SK-N-SH (cell line): Measurements from ENCODE around the gene TRMT44. TPM values are rescaled to one million over a fixed set of nuclear protein-coding genes. Genes with fewer than 3 reads are reported as not detected.

Experiments
- CTCF ChIA-PET: fragments of 300-600, 350-600 bp; formaldehyde crosslinking; extraction: SDS; loops from one replicate; lab custom pipeline; 2021; lab: Yijun Ruan, JAX
- POLR2A ChIA-PET: fragments of 350-600 bp; sonication (Branson Sonifier 250); formaldehyde crosslinking; extraction: SDS; loops from one replicate; lab custom pipeline; 2020; ENCODE audit warnings: antibody characterized with exemption, inconsistent platforms; lab: Yijun Ruan, JAX
- DNase-seq: peaks from one replicate; pipeline ENCODE4 v3.0.0; 2012
- H2AFZ ChIP-seq: fragments of 200-600 bp; sonication (generic); 2 replicates; pipeline ENCODE4 v1.8.1; 2016; ENCODE audit warnings: antibody characterized with exemption, mild to moderate bottlenecking, low read depth
- H3F3A ChIP-seq: fragments of 200-600 bp; sonication (generic); replicated peaks from 2 replicates; pipeline ENCODE3; 2016; ENCODE audit warnings: antibody characterized with exemption, mild to moderate bottlenecking; ENCODE audit not compliant: insufficient read depth
- H3K27ac ChIP-seq, 2 experiments: fragments of 200-500 bp in 1 of 2; fragments of 200-600 bp in 1 of 2; sonication (Bioruptor generic) in 1 of 2; sonication (generic), shearing (Covaris generic) in 1 of 2; 2 replicates each; pipeline versions ENCODE4 v1.5.1 to v1.6.1; 2014 to 2016; ENCODE audit warnings: low read depth in 2 of 2, inconsistent platforms in 1 of 2, low read length in 1 of 2, mild to moderate bottlenecking in 1 of 2, mixed read lengths in 1 of 2
- H3K27me3 ChIP-seq: fragments of 200-600 bp; sonication (generic), shearing (Covaris generic); 2 replicates; pipeline ENCODE4 v1.6.1; 2016; ENCODE audit warnings: mixed run types; ENCODE audit not compliant: insufficient read depth
- H3K36me3 ChIP-seq, 2 experiments: fragments of 200-500 bp in 1 of 2; fragments of 200-600 bp in 1 of 2; sonication (Bioruptor generic) in 1 of 2; sonication (generic) in 1 of 2; replicated peaks in 1 of 2; 2 replicates each; pipeline versions ENCODE3 to v1.5.1; 2014 to 2016; ENCODE audit warnings: low read length in 1 of 2, mild to moderate bottlenecking in 1 of 2; ENCODE audit not compliant: insufficient read depth in 2 of 2, control insufficient read depth in 1 of 2
- H3K4me1 ChIP-seq, 2 experiments: fragments of 200-500 bp in 1 of 2; fragments of 200-600 bp in 1 of 2; sonication (Bioruptor generic) in 1 of 2; sonication (generic), shearing (Covaris generic) in 1 of 2; 2 replicates each; pipeline versions ENCODE4 v1.5.1 to v1.6.1; 2014 to 2016; ENCODE audit warnings: low read depth in 1 of 2, low read length in 1 of 2, mixed run types in 1 of 2; ENCODE audit not compliant: insufficient read depth in 2 of 2, control insufficient read depth in 1 of 2
- H3K4me2 ChIP-seq: fragments of 200-600 bp; sonication (generic), shearing (Covaris generic); 2 replicates; pipeline ENCODE4 v1.6.1; 2017; ENCODE audit warnings: mixed run types
- H3K4me3 ChIP-seq, 2 experiments: fragments of 200-500 bp in 1 of 2; fragments of 200-600 bp in 1 of 2; sonication (Bioruptor generic) in 1 of 2; sonication (generic), shearing (Covaris generic) in 1 of 2; 2 replicates each; pipeline versions ENCODE4 v1.5.1 to v1.8.1; 2014 to 2016; ENCODE audit warnings: low read depth in 2 of 2, inconsistent platforms in 1 of 2, low read length in 1 of 2, mild to moderate bottlenecking in 1 of 2, mixed read lengths in 1 of 2, moderate library complexity in 1 of 2
- H3K79me2 ChIP-seq: fragments of 200-600 bp; sonication (generic); 2 replicates; pipeline ENCODE4 v1.8.1; 2017; ENCODE audit warnings: mild to moderate bottlenecking; ENCODE audit not compliant: insufficient read depth
- H3K9ac ChIP-seq: fragments of 200-600 bp; sonication (generic); 2 replicates; pipeline ENCODE4 v1.6.1; 2017; ENCODE audit warnings: mixed run types
- H3K9me2 ChIP-seq: fragments of 200-600 bp; sonication (generic); 2 replicates; pipeline ENCODE4 v1.6.1; 2017; ENCODE audit warnings: mixed run types
- H3K9me3 ChIP-seq: fragments of 200-600 bp; sonication (generic); 2 replicates; pipeline ENCODE4 v1.6.1; 2017; ENCODE audit warnings: mixed run types, mild to moderate bottlenecking, moderate library complexity
- H4K20me1 ChIP-seq: fragments of 200-600 bp; sonication (generic); 2 replicates; pipeline ENCODE4 v1.6.1; 2017; ENCODE audit warnings: mild to moderate bottlenecking, mixed run types; ENCODE audit not compliant: insufficient read depth
- EP300 ChIP-seq, 2 experiments: IDR thresholded peaks; 2 replicates each; pipeline versions ENCODE4 v1.4.0 to v1.6.1; 2012; ENCODE audit warnings: borderline replicate concordance in 1 of 2, low read depth in 1 of 2, low read length in 1 of 2
- EZH2phosphoT487 ChIP-seq: fragments of 200-600 bp; sonication (generic); IDR thresholded peaks from 2 replicates; pipeline ENCODE4 v1.6.1; 2017; ENCODE audit warnings: low read depth, mixed run types, mild to moderate bottlenecking, antibody characterized with exemption, moderate library complexity, borderline replicate concordance
- FOSL2 ChIP-seq: IDR thresholded peaks from 2 replicates; pipeline ENCODE4 v1.4.0; 2012; ENCODE audit warnings: low read depth, mild to moderate bottlenecking, moderate library complexity, borderline replicate concordance
- FOXJ3 ChIP-seq: sonication (generic); formaldehyde crosslinking; IDR thresholded peaks from 2 replicates; pipeline ENCODE4 v1.5.1; 2020; ENCODE audit warnings: mild to moderate bottlenecking, missing genetic modification reagents
- MEF2A ChIP-seq: IDR thresholded peaks from 2 replicates; pipeline ENCODE4 v1.4.0; 2012; ENCODE audit warnings: low read depth, borderline replicate concordance
- MXI1 ChIP-seq: IDR thresholded peaks from 2 replicates; pipeline ENCODE4 v1.6.1; 2012; ENCODE audit warnings: mild to moderate bottlenecking, low read depth, low read length, improper control_type of control experiment
- NFIC ChIP-seq: IDR thresholded peaks from 2 replicates; pipeline ENCODE4 v1.4.0; 2012; ENCODE audit warnings: borderline replicate concordance
- NRF1 ChIP-seq: IDR thresholded peaks from 2 replicates; pipeline ENCODE4 v1.6.1; 2012; ENCODE audit warnings: low read depth, mild to moderate bottlenecking, low read length
- RCOR1 ChIP-seq: fragments of 150-350 bp; IDR thresholded peaks from 2 replicates; pipeline ENCODE4 v1.6.1; 2017; ENCODE audit warnings: antibody characterized with exemption, low read length
- SIN3A ChIP-seq: IDR thresholded peaks from 2 replicates; pipeline ENCODE4 v1.6.1; 2012; ENCODE audit warnings: low read depth, mild to moderate bottlenecking, low read length, moderate library complexity, borderline replicate concordance
- SMC3 ChIP-seq: IDR thresholded peaks from 2 replicates; pipeline ENCODE4 v1.6.1; 2012; ENCODE audit warnings: low read depth, low read length, improper control_type of control experiment
- TAF1 ChIP-seq: IDR thresholded peaks from 2 replicates; pipeline ENCODE4 v1.6.1; 2012; ENCODE audit warnings: low read depth, mild to moderate bottlenecking, low read length, moderate library complexity, borderline replicate concordance
- TCF12 ChIP-seq: IDR thresholded peaks from 2 replicates; pipeline ENCODE4 v1.4.0; 2012
- WGBS: methylation state at CpG from one replicate; pipeline ENCODE4 v1.1.6; 2017; ENCODE audit warnings: low lambda C conversion rate; 5-methylcytosine and 5-hydroxymethylcytosine counted together
- polyA plus RNA-seq, 3 experiments: library from polyadenylated mRNA; depleted of rRNA; stranded (reverse); fragments of >200 nt; gene quantifications; 2 replicates each; pipeline ENCODE4 v1.2.3, GENCODE V29; 2012
- TF ChIP-seq, protein P1 (sequence below): fragments of 200-600 bp; sonication (generic); IDR thresholded peaks from 2 replicates; pipeline ENCODE4 v1.6.1; 2017; ENCODE audit warnings: antibody characterized with exemption, mild to moderate bottlenecking, moderate library complexity
- TF ChIP-seq, protein P2 (sequence below): IDR thresholded peaks from 2 replicates; pipeline ENCODE4; 2012
- TF ChIP-seq, protein P3 (sequence below): IDR thresholded peaks from 2 replicates; pipeline ENCODE4 v1.4.0; 2012; ENCODE audit warnings: low read depth, borderline replicate concordance

Gene TRMT44
- polyA plus RNA-seq, 1 of the 3 experiments (the other 2 are of a cell fraction) = 6.0 TPM

DNA sequence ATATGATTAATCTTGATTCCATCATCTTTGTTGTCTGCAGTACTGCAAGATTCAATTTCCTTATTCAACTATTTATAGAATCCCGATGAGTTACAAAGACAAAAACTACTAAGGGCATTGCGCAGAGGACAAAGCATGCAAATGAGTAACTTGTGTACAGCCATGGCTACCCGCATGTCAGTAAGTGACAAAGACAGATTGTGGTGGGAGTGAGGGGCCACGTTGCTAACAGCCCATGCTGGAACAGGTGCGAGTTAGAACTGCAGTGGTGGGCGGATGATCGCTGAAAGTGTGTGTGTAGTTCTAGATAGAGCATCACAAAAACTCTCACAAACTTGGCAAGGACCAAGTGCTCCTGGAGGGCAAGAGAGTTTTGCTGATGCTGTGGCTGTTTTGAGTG is 49.5 kb upstream of the TRMT44 start (continued):
- TF ChIP-seq, protein P1, sequence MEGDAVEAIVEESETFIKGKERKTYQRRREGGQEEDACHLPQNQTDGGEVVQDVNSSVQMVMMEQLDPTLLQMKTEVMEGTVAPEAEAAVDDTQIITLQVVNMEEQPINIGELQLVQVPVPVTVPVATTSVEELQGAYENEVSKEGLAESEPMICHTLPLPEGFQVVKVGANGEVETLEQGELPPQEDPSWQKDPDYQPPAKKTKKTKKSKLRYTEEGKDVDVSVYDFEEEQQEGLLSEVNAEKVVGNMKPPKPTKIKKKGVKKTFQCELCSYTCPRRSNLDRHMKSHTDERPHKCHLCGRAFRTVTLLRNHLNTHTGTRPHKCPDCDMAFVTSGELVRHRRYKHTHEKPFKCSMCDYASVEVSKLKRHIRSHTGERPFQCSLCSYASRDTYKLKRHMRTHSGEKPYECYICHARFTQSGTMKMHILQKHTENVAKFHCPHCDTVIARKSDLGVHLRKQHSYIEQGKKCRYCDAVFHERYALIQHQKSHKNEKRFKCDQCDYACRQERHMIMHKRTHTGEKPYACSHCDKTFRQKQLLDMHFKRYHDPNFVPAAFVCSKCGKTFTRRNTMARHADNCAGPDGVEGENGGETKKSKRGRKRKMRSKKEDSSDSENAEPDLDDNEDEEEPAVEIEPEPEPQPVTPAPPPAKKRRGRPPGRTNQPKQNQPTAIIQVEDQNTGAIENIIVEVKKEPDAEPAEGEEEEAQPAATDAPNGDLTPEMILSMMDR = no peak
- TF ChIP-seq FOXJ3 (CRISPR knock-in tag) (no peak), FOSL2 (no peak), RCOR1 (no peak), SIN3A (no peak), SMC3 (no peak)

DNA sequence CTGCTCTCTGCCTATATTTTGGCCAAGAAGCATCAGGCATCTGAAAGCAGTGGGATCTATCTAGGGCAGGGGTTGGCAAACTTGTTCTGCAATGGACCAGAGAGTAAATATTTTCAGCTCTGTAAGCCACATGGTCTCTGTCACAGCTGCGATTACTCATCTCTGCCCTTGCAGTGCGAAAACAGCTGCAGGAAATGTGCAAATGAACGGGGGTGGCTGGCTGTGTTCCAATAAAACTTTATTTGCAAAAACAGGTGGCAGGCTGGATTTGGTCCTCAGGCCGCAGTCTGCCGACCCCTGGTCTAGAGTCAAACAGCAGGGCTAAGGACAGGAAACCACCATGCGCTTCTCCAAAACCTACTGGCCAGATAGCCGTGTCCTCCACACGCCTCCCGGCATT is 48.6 kb upstream of the TRMT44 start:
- peaks cover 17 to 37% of the 10 kb centered on the region in 2 experiments for H3K36me3 ChIP-seq
- H3K79me2 ChIP-seq = no peaks in the 10 kb centered on the region
- H2AFZ ChIP-seq = no peak overlapping the region
- no peak overlapping the region for H3K4me3 ChIP-seq
- peak overlapping the region in 1 of 2 experiments; percentile 11; a peak in 1 of 4 replicates for H3K27ac ChIP-seq
- TF ChIP-seq EZH2phosphoT487 (no peak), MEF2A (no peak), NRF1 (no peak), TAF1 (no peak), TCF12 (peak; percentile 81), NFIC (peak; percentile 55), EP300 (IDR thresholded peaks at IDR 0.05; ENCODE audit: borderline replicate concordance in 1 of 2, low read depth in 1 of 2, low read length in 1 of 2) (peak in 1 of 2 experiments; percentile 15; a peak in 1 of 4 replicates), MXI1 (peak; percentile 86)
- TF ChIP-seq, protein P2, sequence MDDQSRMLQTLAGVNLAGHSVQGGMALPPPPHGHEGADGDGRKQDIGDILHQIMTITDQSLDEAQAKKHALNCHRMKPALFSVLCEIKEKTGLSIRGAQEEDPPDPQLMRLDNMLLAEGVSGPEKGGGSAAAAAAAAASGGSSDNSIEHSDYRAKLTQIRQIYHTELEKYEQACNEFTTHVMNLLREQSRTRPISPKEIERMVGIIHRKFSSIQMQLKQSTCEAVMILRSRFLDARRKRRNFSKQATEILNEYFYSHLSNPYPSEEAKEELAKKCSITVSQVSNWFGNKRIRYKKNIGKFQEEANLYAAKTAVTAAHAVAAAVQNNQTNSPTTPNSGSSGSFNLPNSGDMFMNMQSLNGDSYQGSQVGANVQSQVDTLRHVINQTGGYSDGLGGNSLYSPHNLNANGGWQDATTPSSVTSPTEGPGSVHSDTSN = peak; percentile 12; the same call in 1 of the 2 replicates
- TF ChIP-seq, protein P3, sequence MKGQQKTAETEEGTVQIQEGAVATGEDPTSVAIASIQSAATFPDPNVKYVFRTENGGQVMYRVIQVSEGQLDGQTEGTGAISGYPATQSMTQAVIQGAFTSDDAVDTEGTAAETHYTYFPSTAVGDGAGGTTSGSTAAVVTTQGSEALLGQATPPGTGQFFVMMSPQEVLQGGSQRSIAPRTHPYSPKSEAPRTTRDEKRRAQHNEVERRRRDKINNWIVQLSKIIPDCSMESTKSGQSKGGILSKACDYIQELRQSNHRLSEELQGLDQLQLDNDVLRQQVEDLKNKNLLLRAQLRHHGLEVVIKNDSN = no peak
- WGBS = 73% methylated on average over 9 of the region's 9 CpGs
- no peaks in the 10 kb centered on the region for H3K27me3 ChIP-seq
- H3K4me1 ChIP-seq = peaks cover 14 to 44% of the 10 kb centered on the region in 2 experiments
- peaks cover 12% of the 10 kb centered on the region for H3F3A ChIP-seq
- H3K9ac ChIP-seq = no peak overlapping the region
- H3K9me2 ChIP-seq = no peaks in the 10 kb centered on the region
- ChIA-PET CTCF (interaction anchor here (1.2 to 6.8 kb wide), 3 partner anchors 11 to 154 kb away, joined by 3 to 41 read pairs (median 6); no protein-coding TSS in a partner anchor), POLR2A (no interaction called here)
- no peak overlapping the region for H3K4me2 ChIP-seq
- DNase-seq = no peak
- H3K9me3 ChIP-seq = no peaks in the 10 kb centered on the region
- H4K20me1 ChIP-seq = no peaks in the 10 kb centered on the region
